Cardiac fibroblast (primary cell): ENCODE results near the gene RTP5.
"Not testable (repeated sequence)": the region's sequence is repeated elsewhere in the genome, so short reads cannot be mapped to it uniquely, and the experiment has no call there.

Source experiments
- DNase-seq, 2 donors: peaks; one replicate each; pipeline versions ENCODE4 v3.0.0 to v3.0.0-alpha.2; 2010; ENCODE audit warnings: low read depth in 2 of 2
- H3K4me3 ChIP-seq, 2 donors: replicated peaks in 1 of 2; 1 replicate in 1 of 2; 2 replicates in 1 of 2; pipeline ENCODE4 v1.5.1; 2011; ENCODE audit warnings: low read depth in 2 of 2, low read length in 2 of 2, mild to moderate bottlenecking in 2 of 2, moderate library complexity in 1 of 2
- TF ChIP-seq, protein P1 (sequence below): IDR thresholded peaks from one replicate; pipeline ENCODE4 v1.5.1; 2011; ENCODE audit warnings: low read depth, mild to moderate bottlenecking, low read length, inconsistent platforms

The RTP5 gene

DNA sequence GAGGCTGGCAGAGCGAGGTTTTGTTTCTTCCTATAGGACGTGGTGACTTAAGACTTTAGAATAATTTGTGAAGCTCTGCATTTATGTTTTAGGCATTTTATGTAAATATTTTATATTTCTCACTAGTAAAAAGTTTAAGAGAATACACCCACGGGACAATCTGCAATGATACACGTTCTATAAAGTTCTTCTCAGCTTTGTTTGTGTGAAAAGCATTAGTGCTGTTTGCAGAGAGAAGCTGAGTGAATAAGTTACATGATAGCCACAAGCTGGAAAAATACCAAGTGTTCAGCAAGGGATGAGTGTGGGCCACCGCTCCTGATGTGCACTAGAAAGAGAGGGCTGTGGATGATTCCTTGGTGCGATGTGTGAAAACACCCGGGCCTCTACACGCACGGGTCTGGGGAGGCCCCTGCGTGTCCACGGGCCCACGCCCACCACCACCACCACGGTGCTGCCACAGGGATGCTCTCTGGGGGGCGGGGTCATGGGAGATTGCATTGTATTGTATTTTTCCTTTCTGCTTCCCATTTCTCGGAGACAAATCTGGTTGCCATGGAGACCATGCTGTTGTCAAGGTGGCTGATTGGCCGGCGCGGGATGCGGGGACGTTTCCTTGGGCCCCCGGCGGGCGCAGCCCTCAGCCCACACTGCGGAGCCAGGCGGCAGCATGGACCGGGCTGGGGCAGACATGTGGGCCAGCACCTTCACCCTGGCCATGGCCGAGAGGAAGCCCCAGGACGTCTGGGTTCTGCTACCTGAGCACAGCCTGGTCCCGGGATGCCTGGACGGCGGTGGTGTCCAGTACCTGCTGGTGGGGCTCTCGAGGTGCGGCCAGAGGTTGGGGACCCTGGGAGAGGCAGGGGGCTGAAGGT, at the start of gene RTP5:
Gene RTP5 (plus strand): TSS at position 643 of the 875 bp plus-strand sequence. CDS start 28 bp downstream, at position 671.
- no peak for DNase-seq
- H3K4me3 ChIP-seq = no peak within 1 kb of the TSS
- TF ChIP-seq, protein P1, sequence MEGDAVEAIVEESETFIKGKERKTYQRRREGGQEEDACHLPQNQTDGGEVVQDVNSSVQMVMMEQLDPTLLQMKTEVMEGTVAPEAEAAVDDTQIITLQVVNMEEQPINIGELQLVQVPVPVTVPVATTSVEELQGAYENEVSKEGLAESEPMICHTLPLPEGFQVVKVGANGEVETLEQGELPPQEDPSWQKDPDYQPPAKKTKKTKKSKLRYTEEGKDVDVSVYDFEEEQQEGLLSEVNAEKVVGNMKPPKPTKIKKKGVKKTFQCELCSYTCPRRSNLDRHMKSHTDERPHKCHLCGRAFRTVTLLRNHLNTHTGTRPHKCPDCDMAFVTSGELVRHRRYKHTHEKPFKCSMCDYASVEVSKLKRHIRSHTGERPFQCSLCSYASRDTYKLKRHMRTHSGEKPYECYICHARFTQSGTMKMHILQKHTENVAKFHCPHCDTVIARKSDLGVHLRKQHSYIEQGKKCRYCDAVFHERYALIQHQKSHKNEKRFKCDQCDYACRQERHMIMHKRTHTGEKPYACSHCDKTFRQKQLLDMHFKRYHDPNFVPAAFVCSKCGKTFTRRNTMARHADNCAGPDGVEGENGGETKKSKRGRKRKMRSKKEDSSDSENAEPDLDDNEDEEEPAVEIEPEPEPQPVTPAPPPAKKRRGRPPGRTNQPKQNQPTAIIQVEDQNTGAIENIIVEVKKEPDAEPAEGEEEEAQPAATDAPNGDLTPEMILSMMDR = no peak

GRCh38 chr2:241819947-241820624, 49.4 kb upstream of the RTP5 start:
- not testable (repeated sequence) for DNase-seq, H3K4me3 ChIP-seq

- H3K4me3 ChIP-seq = no peak overlapping the region
- TF ChIP-seq, protein P1 = no peak
- no peak for DNase-seq
Observed at GRCh38 chr2:241820625-241821384, 48.7 kb upstream of the RTP5 start.

GRCh38 chr2:241821460-241822263, 47.9 kb upstream of the RTP5 start:
- TF ChIP-seq, protein P1 = no peak
- DNase-seq = no peak
- no peak overlapping the region for H3K4me3 ChIP-seq

DNA sequence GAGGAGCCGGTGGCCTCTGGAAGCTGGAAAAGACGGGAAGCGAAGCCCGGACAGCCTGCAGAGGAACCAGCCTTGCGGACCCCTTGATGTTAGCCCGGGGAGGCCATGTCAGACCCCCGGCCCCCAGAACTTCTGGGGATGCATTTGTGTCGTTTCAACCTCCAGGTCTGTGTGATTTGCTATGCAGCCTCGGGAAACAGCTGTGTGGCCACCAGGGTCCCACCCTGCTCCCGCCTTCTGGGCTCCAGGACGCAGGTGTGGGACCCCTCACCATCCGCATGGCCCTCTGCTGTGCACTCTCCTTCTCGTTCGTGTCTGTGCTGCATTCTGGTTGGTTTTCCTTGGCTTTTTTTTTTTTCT, 47.3 kb upstream of the RTP5 start:
- TF ChIP-seq, protein P1 = no peak
- no peak overlapping the region for H3K4me3 ChIP-seq
- no peak for DNase-seq

DNA sequence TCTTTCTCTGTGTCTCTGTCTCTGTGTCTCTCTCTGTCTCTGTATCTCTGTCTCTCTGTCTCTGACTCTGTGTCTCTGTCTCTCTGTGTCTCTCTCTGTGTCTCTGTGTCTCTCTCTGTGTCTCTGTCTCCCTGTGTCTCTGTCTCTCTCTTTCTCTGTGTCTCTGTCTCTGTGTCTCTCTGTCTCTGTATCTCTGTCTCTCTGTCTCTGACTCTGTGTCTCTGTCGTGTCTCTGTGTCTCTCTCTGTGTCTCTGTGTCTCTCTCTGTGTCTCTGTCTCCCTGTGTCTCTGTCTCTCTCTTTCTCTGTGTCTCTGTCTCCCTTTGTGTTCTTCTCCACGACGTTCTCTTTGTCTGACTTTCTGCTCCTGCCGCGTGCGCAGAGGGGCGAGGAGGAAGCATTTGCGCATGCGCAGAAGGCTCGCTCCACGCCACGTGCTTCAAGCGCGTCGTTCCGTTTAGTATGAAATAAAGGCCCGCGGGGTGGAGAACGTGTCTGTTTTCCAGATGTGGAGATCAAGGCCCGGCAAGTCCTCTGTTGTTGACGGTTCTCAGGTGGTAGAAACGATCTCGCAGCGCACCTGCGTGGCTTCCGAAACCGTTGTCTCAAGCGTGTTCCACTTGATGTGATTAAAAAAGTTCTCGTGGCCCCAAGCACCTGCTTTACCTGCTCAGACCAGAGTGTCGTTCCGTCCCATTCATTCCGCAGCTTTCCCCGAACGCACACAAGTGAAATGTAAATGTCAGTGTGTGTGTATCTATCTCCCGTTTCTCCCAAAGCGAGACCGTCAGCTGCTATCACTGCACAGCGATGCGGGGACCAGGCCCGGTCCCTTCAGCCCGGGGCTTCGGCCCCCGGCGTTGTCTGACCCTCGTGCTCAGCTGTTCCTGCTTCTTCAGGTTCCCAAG, 45.7 kb upstream of the RTP5 start:
- H3K4me3 ChIP-seq, DNase-seq: not testable (repeated sequence)
